IMR-90 (cell line): Measurements from ENCODE around the gene DUSP11. TPM values are rescaled to one million over a fixed set of nuclear protein-coding genes. Genes with fewer than 3 reads are reported as not detected.
"Not testable (repeated sequence)": the region's sequence is repeated elsewhere in the genome, so short reads cannot be mapped to it uniquely, and the experiment has no call there.

Experiments
- ATAC-seq: fragments of 200-7000 bp; cut with Tn5 transposase; 2 replicates; pipeline ENCODE4 v1.9.1; 2020; ENCODE audit warnings: low read depth, mild to moderate bottlenecking, moderate library complexity
- BruUV-seq: library from RNA; stranded (reverse); fragments of 400-500 nt; replicated peaks from 2 replicates; lab custom pipeline; 2021; lab: Mats Ljungman, UMichigan
- CTCF ChIA-PET: fragments of 300-600 bp; formaldehyde crosslinking; extraction: SDS; loops from one replicate; lab custom pipeline; 2021; ENCODE audit warnings: antibody characterized with exemption; lab: Yijun Ruan, JAX
- POLR2A ChIA-PET: fragments of 300-600 bp; sonication (Branson Sonifier 250); formaldehyde crosslinking; loops from one replicate; lab custom pipeline; 2022; ENCODE audit warnings: antibody characterized with exemption; ENCODE audit not compliant: unreplicated experiment; lab: Charles Lee
- DNase-seq: peaks from one replicate; pipeline ENCODE4 v3.0.0; 2013
- H2AFZ ChIP-seq: replicated peaks from 2 replicates; pipeline ENCODE3; 2013; ENCODE audit warnings: low read length, mild to moderate bottlenecking; ENCODE audit not compliant: poor library complexity
- H2AK5ac ChIP-seq: 2 replicates; pipeline ENCODE4 v1.6.1; 2013; ENCODE audit warnings: low read depth, low read length, inconsistent platforms
- H2AK9ac ChIP-seq: replicated peaks from 2 replicates; pipeline ENCODE3; 2013; ENCODE audit warnings: mild to moderate bottlenecking, low read depth, low read length, moderate library complexity; ENCODE audit not compliant: poor library complexity
- H2BK120ac ChIP-seq: 2 replicates; pipeline ENCODE4 v1.6.1; 2013; ENCODE audit warnings: low read depth, low read length, inconsistent platforms
- H2BK15ac ChIP-seq: 3 replicates; pipeline ENCODE4 v1.6.1; 2013; ENCODE audit warnings: low read depth, low read length, inconsistent platforms
- H2BK20ac ChIP-seq: 2 replicates; pipeline ENCODE4 v1.6.1; 2013; ENCODE audit warnings: low read depth, mild to moderate bottlenecking, inconsistent platforms, low read length, moderate library complexity
- H2BK5ac ChIP-seq: 2 replicates; pipeline ENCODE4 v1.6.1; 2013; ENCODE audit warnings: mild to moderate bottlenecking, low read depth, low read length, inconsistent platforms; ENCODE audit not compliant: poor library complexity, severe bottlenecking
- H3K14ac ChIP-seq: replicated peaks from 2 replicates; pipeline ENCODE4 v1.6.1; 2013; ENCODE audit warnings: low read depth, low read length, inconsistent platforms
- H3K18ac ChIP-seq: 2 replicates; pipeline ENCODE4 v1.6.1; 2013; ENCODE audit warnings: low read depth, low read length, control low read depth
- H3K23ac ChIP-seq: 2 replicates; pipeline ENCODE4 v1.6.1; 2013; ENCODE audit warnings: low read depth, low read length, inconsistent platforms
- H3K27ac ChIP-seq: 2 replicates; pipeline ENCODE4 v1.5.1; 2013; ENCODE audit warnings: mild to moderate bottlenecking, control low read depth, low read length; ENCODE audit not compliant: insufficient read depth
- H3K27me3 ChIP-seq: 2 replicates; pipeline ENCODE4 v1.6.1; 2013; ENCODE audit warnings: low read length; ENCODE audit not compliant: control insufficient read depth, insufficient read depth
- H3K36me3 ChIP-seq: 2 replicates; pipeline ENCODE4 v1.6.1; 2013; ENCODE audit warnings: low read length, mixed read lengths; ENCODE audit not compliant: control insufficient read depth, insufficient read depth
- H3K4ac ChIP-seq: 2 replicates; pipeline ENCODE4 v1.6.1; 2013; ENCODE audit warnings: low read depth, low read length, inconsistent platforms
- H3K4me1 ChIP-seq: 2 replicates; pipeline ENCODE4 v1.6.1; 2013; ENCODE audit warnings: low read length, mixed read lengths; ENCODE audit not compliant: control insufficient read depth, insufficient read depth
- H3K4me2 ChIP-seq: 2 replicates; pipeline ENCODE4 v1.6.1; 2013; ENCODE audit warnings: low read depth, mild to moderate bottlenecking, control low read depth, low read length, moderate library complexity
- H3K4me3 ChIP-seq: 2 replicates; pipeline ENCODE4 v1.5.1; 2013; ENCODE audit warnings: low read depth, mild to moderate bottlenecking, control low read depth, low read length, moderate library complexity; ENCODE audit not compliant: insufficient read depth
- H3K56ac ChIP-seq: 2 replicates; pipeline ENCODE4 v1.6.1; 2013; ENCODE audit warnings: low read length, inconsistent platforms; ENCODE audit not compliant: insufficient read depth; ENCODE audit errors: extremely low read depth
- H3K79me1 ChIP-seq, 2 experiments: 2 replicates each; pipeline ENCODE4 v1.6.1; 2013; ENCODE audit warnings: low read length in 2 of 2, inconsistent platforms in 1 of 2, low read depth in 1 of 2
- H3K9ac ChIP-seq: 2 replicates; pipeline ENCODE4 v1.6.1; 2013; ENCODE audit warnings: low read depth, low read length, control low read depth
- H3K9me1 ChIP-seq: 2 replicates; pipeline ENCODE4 v1.6.1; 2013; ENCODE audit warnings: low read length, inconsistent platforms; ENCODE audit not compliant: insufficient read depth
- H3K9me3 ChIP-seq: 2 replicates; pipeline ENCODE4 v1.6.1; 2013; ENCODE audit warnings: low read length; ENCODE audit not compliant: control insufficient read depth, insufficient read depth
- H4K20me1 ChIP-seq: 2 replicates; pipeline ENCODE4 v1.6.1; 2013; ENCODE audit warnings: low read length, inconsistent platforms; ENCODE audit not compliant: insufficient read depth
- H4K5ac ChIP-seq: 2 replicates; pipeline ENCODE4 v1.6.1; 2013; ENCODE audit warnings: mild to moderate bottlenecking, low read depth, low read length, control low read depth
- H4K8ac ChIP-seq, 2 experiments: 2 replicates each; pipeline ENCODE4 v1.6.1; 2013; ENCODE audit warnings: low read depth in 2 of 2, low read length in 2 of 2, control low read depth in 1 of 2, inconsistent platforms in 1 of 2
- H4K91ac ChIP-seq: 2 replicates; pipeline ENCODE4 v1.6.1; 2013; ENCODE audit warnings: low read depth, low read length, inconsistent platforms; ENCODE audit not compliant: insufficient read depth
- WGBS, 2 experiments: methylation state at CpG; one replicate each; pipeline versions ENCODE4 v1.1.5 to v1.1.7; 2013; ENCODE audit warnings: missing lambda C conversion rate in 2 of 2; ENCODE audit not compliant: insufficient read length in 1 of 2; ENCODE audit errors: extremely low coverage in 2 of 2; 5-methylcytosine and 5-hydroxymethylcytosine counted together
- dilution Hi-C: fragments of 300-500 bp; cut with HindIII; formaldehyde crosslinking; loops from one replicate; pipeline ENCODE4 v1.14.3; 2018; ENCODE audit warnings: low sequenced_read_pairs; ENCODE audit not compliant: unreplicated experiment
- in situ Hi-C: fragments of 300-500 bp; cut with MboI; formaldehyde crosslinking; loops from 3 replicates; pipeline ENCODE4 v1.14.3; 2019; ENCODE audit warnings: low sequenced_read_pairs, inconsistent platforms, mixed read lengths
- intact Hi-C: fragments of 100-400 bp; cut with micrococcal nuclease; formaldehyde crosslinking; loops from 2 replicates; pipeline ENCODE4 v1.10.0; 2022
- polyA plus RNA-seq, 3 experiments: library from polyadenylated mRNA; depleted of rRNA; stranded (reverse); fragments of >200 nt; gene quantifications; 2 replicates each; pipeline ENCODE4 v1.2.3, GENCODE V29; 2012; ENCODE audit warnings: low replicate concordance in 1 of 3
- total RNA-seq: library from RNA; depleted of rRNA; stranded (reverse); fragments of >200 nt; gene quantifications from 2 replicates; pipeline ENCODE4 v1.2.3, GENCODE V29; 2012

DUSP11 gene
- total and polyA plus RNA-seq, 2 of the 4 experiments (the other 2 are of a cell fraction): 22.4 to 25.6 TPM

DNA sequence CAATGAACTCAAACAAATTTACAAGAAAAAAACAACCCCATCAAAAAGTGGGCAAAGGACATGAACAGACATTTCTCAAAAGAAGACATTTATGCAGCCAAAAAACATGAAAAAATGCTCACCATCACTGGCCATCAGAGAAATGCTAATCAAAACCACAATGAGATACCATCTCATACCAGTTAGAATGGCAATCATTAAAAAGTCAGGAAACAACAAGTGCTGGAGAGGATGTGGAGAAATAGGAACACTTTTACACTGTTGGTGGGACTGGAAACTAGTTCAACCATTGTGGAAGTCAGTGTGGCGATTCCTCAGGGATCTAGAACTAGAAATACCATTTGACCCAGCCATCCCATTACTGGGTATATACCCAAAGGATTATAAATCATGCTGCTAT lies 53.2 kb downstream of the DUSP11 start:
- H4K20me1 ChIP-seq, intact Hi-C loops, H3K56ac ChIP-seq, H2BK120ac ChIP-seq, H2BK5ac ChIP-seq, H3K23ac ChIP-seq, H3K9me3 ChIP-seq, H4K91ac ChIP-seq, H3K18ac ChIP-seq, CTCF ChIA-PET, H4K5ac ChIP-seq, H3K79me1 ChIP-seq, H2AK5ac ChIP-seq, dilution Hi-C loops, DNase-seq, H3K4ac ChIP-seq, H3K9ac ChIP-seq, H3K27ac ChIP-seq, H3K14ac ChIP-seq, H3K4me3 ChIP-seq, ATAC-seq, H4K8ac ChIP-seq, POLR2A ChIA-PET, H2BK15ac ChIP-seq, H3K4me1 ChIP-seq, H3K27me3 ChIP-seq, H3K4me2 ChIP-seq, H2BK20ac ChIP-seq, BruUV-seq, H3K9me1 ChIP-seq, H2AFZ ChIP-seq, in situ Hi-C loops, H2AK9ac ChIP-seq: not testable (repeated sequence)
- WGBS, 2 experiments: no CpG with 5 or more reads among the region's 1 CpG
- H3K36me3 ChIP-seq: peaks cover 14% of the 10 kb centered on the region
